ENCODE measurements around the gene RUVBL1. TPM values are rescaled to one million over a fixed set of nuclear protein-coding genes. Genes with fewer than 3 reads are reported as not detected.

RUVBL1 gene
- total and polyA plus RNA-seq, 2 of the 4 experiments (the other 2 are of a cell fraction) = 68.7 to 83.3 TPM

DNA sequence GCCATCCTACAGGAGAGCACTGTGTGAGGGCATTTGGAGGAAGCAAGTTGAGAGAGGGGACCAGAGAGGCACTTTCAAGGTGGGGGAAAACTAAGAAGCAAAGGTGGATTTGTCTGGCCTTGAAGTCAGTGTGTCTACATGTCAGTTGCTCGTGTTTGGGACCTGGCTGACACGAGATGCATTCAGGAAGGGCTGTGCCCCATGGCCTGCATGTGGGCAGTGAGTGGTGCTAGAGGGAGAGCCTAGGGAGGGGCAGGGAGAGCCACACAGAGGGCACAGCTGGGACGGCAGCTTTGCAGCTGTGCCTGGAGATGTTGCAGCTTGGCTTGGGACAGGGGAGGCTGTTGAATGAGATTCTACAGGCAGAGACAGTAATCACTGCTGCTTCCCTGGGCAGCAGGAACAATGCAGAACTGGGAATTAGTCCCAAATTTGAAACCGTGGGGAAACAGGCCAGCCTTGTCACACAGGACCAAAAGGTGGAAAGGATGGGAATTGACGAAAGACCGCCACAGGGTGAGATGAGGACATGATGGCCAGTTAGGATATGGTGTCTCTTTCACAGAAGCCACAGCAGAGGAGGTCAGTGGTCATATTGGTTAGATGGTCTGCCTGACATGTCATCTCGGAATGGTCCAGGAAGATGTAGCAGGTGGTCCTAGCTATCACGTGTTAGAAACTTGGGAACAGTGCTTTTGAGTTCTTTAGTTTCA lies 61.4 kb downstream of the RUVBL1 start (continued):
- no peak for TF ChIP-seq MAZ (IDR thresholded peaks at IDR 0.05; ENCODE audit: borderline replicate concordance, low read depth, low read length)

GRCh38 chr3:128060473-128061381 lies 62.9 kb downstream of the RUVBL1 start:
- dilution Hi-C loops (cut with HindIII; ENCODE audit: low sequenced_read_pairs, unreplicated experiment) = no loop called here
- TF ChIP-seq, protein P1, sequence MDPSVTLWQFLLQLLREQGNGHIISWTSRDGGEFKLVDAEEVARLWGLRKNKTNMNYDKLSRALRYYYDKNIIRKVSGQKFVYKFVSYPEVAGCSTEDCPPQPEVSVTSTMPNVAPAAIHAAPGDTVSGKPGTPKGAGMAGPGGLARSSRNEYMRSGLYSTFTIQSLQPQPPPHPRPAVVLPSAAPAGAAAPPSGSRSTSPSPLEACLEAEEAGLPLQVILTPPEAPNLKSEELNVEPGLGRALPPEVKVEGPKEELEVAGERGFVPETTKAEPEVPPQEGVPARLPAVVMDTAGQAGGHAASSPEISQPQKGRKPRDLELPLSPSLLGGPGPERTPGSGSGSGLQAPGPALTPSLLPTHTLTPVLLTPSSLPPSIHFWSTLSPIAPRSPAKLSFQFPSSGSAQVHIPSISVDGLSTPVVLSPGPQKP (IDR thresholded peaks at IDR 0.05; ENCODE audit: borderline replicate concordance, low read depth, low read length) = no peak
- TF ChIP-seq CTCF (conservative IDR thresholded peaks at IDR 0.05; ENCODE audit: low read depth, low read length) = peak; percentile 18; the same call in 1 of the 2 replicates
- peak; percentile 82 for TF ChIP-seq RCOR1 (IDR thresholded peaks at IDR 0.05; ENCODE audit: insufficient replicate concordance, low read length)
- no peak for TF ChIP-seq RAD21 (IDR thresholded peaks at IDR 0.05; ENCODE audit: low read length)
- peak; percentile 76 for TF ChIP-seq FOS (IDR thresholded peaks at IDR 0.05; ENCODE audit: low read depth, low read length)
- TF ChIP-seq RFX5 (IDR thresholded peaks at IDR 0.05; ENCODE audit: low read depth, low read length) = no peak
- TF ChIP-seq NFE2L2 (IDR thresholded peaks at IDR 0.05; ENCODE audit: low read depth, low read length) = peak; percentile 26; the same call in 1 of the 2 replicates
- peak; percentile 4; the same call in 1 of the 2 replicates for TF ChIP-seq MAFK (IDR thresholded peaks at IDR 0.05; ENCODE audit: low read depth, low read length)
- peak; percentile 41; the same call in 1 of the 2 replicates for TF ChIP-seq BHLHE40 (IDR thresholded peaks at IDR 0.05; ENCODE audit: low read depth, low read length)
- TF ChIP-seq CEBPB (IDR thresholded peaks at IDR 0.05; ENCODE audit: low read depth, low read length) = peak; percentile 43

More at GRCh38 chr3:128060473-128061381, 62.9 kb downstream of the RUVBL1 start:
- Histone ChIP-seq H4K8ac (ENCODE audit: low read depth in 2 of 2, low read length in 2 of 2) (peak overlapping the region; percentile 41 to 57; a peak in 3 of 4 replicates), H2AK5ac (ENCODE audit: low read depth, low read length) (peak overlapping the region; percentile 55; the same call in 1 of the 2 replicates), H3K14ac (replicated peaks; ENCODE audit: low read depth, low read length) (peak overlapping the region; percentile 94), H3K36me3 (ENCODE audit: control insufficient read depth, insufficient read depth, low read length) (peaks cover 59% of the 10 kb centered on the region), H3K4ac (ENCODE audit: low read depth, low read length) (peak overlapping the region; percentile 81), H3K27ac (ENCODE audit: insufficient read depth, low read length) (peak overlapping the region; percentile 93), H4K5ac (ENCODE audit: low read depth, low read length) (peak overlapping the region; percentile 3), H3K4me3 (ENCODE audit: insufficient read depth, low read depth, low read length) (no peak overlapping the region), H2BK20ac (ENCODE audit: low read depth, low read length) (peak overlapping the region; percentile 35), H3K4me2 (ENCODE audit: low read depth, low read length) (peak overlapping the region; percentile 27), H4K91ac (ENCODE audit: insufficient read depth, low read depth, low read length) (peak overlapping the region; percentile 49), H3K4me1 (ENCODE audit: control insufficient read depth, insufficient read depth, low read length) (peaks cover 32% of the 10 kb centered on the region), H3K9ac (ENCODE audit: low read depth, low read length) (peak overlapping the region; percentile 49; the same call in 1 of the 2 replicates), H3K9me3 (ENCODE audit: control insufficient read depth, insufficient read depth, low read length) (no peaks in the 10 kb centered on the region), H4K20me1 (ENCODE audit: insufficient read depth, low read length) (peaks cover 56% of the 10 kb centered on the region), H2BK120ac (ENCODE audit: low read depth, low read length) (peak overlapping the region; percentile 75), H3K79me1 (ENCODE audit: low read depth in 1 of 2, low read length in 2 of 2) (peaks cover 35 to 56% of the 10 kb centered on the region in 2 experiments), H3K23ac (ENCODE audit: low read depth, low read length) (peak overlapping the region; percentile 88), H2AK9ac (replicated peaks; ENCODE audit: low read depth, low read length, poor library complexity) (no peak overlapping the region), H2BK5ac (ENCODE audit: low read depth, low read length, poor library complexity, severe bottlenecking) (peak overlapping the region; percentile 93), H3K56ac (ENCODE audit: extremely low read depth, insufficient read depth, low read length) (peak overlapping the region; percentile 57; the same call in 1 of the 2 replicates), H3K9me1 (ENCODE audit: insufficient read depth, low read length) (peaks cover 28% of the 10 kb centered on the region), H3K18ac (ENCODE audit: low read depth, low read length) (peak overlapping the region; percentile 27), H2AFZ (replicated peaks; ENCODE audit: low read length, poor library complexity) (no peak overlapping the region), H2BK15ac (ENCODE audit: low read depth, low read length) (peak overlapping the region; percentile 25; the same call in 1 of the 3 replicates), H3K27me3 (ENCODE audit: control insufficient read depth, insufficient read depth, low read length) (no peaks in the 10 kb centered on the region)
- peak; percentile 81 for ATAC-seq (ENCODE audit: low read depth)
- 0% methylated on average over 1 of the region's 11 CpGs; no CpG with 5 or more reads in 1 of the 2 experiments for WGBS, 2 experiments (ENCODE audit: extremely low coverage in 2 of 2, insufficient read length in 1 of 2)
- in situ Hi-C loops (cut with MboI; ENCODE audit: low sequenced_read_pairs) (no loop called here), intact Hi-C loops (cut with micrococcal nuclease) (no loop called here)
- POLR2A ChIA-PET (ENCODE audit: unreplicated experiment) = no interaction called here
- peak; percentile 100 for DNase-seq
- CTCF ChIA-PET = no interaction called here
- no TSS peak for BruUV-seq (replicated peaks)

All from IMR-90 (cell line).